ENCODE results near the gene CEND1. TPM values are rescaled to one million over a fixed set of nuclear protein-coding genes. Genes with fewer than 3 reads are reported as not detected.

CEND1 gene
- polyA plus RNA-seq, 4 donors, result 0.49 to 1.5 (median 0.59) TPM

DNA sequence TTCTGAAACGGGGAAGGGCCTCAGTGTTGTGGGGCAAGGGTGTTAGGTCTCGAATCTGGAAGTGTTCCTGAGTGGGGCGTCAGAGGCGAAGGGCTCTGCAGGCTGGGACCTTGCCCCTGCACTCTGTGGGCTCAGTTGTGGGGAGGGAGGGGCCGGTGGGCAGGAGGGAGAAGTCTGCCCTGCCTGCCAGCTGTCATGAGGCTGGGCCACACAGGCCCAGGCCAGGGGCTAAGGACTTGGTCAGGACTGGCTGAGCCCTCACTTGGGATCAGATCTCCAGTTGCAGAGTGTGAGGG is 38.0 kb upstream of the CEND1 start, which contains the start of gene CRACR2B:
TSS of gene CRACR2B (plus strand) at position 23 of the 296 bp plus-strand sequence. CDS start 689 bp downstream, outside the sequence.
- DNase-seq (ENCODE audit: low read depth in 4 of 4, low spot score in 3 of 4), result no peak

- no peak for DNase-seq (ENCODE audit: low read depth in 4 of 4, low spot score in 3 of 4)
These were observed 37.4 kb upstream of the CEND1 start for GRCh38 chr11:827146-827896.

GRCh38 chr11:826836-827145 is 36.9 kb upstream of the CEND1 start:
- no peak for DNase-seq (ENCODE audit: low read depth in 4 of 4, low spot score in 3 of 4)

- no peak for DNase-seq (ENCODE audit: low read depth in 4 of 4, low spot score in 3 of 4)
These were observed 36.3 kb upstream of the CEND1 start for GRCh38 chr11:826227-826621.

DNA sequence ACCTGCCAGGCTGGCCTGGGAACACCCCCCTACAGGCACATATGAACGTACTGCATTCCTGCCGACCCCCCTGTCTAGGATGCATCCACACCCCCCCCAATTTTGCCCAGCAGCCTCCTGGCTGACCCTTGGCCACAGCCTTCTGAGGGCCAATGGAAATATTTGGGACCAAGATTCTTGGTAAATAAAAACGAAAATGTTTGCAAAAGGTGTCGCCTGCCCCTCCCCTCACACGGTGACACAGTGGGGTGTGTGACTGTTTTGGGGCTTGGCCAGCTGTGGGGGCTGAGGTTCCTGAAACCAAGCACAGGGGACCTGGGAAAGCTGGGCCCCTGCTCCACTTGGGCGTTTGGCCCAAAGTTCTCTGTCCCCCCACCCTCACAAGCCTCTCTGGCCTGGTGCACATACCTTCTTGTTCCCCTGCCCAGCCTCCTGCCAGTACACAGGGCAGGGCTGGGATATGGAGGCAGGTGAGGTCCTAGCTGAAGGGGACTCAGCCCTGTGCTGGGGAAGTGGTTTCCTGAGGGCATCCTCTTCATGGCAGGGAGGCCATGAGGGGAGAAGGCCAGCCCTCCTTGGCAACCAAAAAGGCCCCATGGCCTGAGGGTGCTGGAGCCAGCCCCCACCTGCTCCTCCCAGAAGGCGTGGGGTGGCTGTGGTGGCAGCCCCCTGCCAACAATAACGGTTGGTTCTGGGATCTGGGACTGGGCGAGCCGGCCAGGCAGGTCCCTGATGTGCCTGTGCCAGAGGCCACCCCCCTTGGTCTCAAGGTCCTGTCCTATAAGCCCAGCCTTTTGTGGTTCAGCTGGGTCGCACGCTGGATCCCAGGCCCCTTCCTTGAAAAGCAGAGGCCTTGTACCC is 35.7 kb upstream of the CEND1 start:
- DNase-seq (ENCODE audit: low read depth in 4 of 4, low spot score in 3 of 4), result no peak

- DNase-seq (ENCODE audit: low read depth in 4 of 4, low spot score in 3 of 4), result no peak
These were observed 35.1 kb upstream of the CEND1 start for GRCh38 chr11:824942-825341.

GRCh38 chr11:824292-824880 is 34.5 kb upstream of the CEND1 start:
- no peak for DNase-seq (ENCODE audit: low read depth in 4 of 4, low spot score in 3 of 4)

- DNase-seq (ENCODE audit: low read depth in 4 of 4, low spot score in 3 of 4), result no peak
These were observed 33.8 kb upstream of the CEND1 start for GRCh38 chr11:823441-824291.

DNA sequence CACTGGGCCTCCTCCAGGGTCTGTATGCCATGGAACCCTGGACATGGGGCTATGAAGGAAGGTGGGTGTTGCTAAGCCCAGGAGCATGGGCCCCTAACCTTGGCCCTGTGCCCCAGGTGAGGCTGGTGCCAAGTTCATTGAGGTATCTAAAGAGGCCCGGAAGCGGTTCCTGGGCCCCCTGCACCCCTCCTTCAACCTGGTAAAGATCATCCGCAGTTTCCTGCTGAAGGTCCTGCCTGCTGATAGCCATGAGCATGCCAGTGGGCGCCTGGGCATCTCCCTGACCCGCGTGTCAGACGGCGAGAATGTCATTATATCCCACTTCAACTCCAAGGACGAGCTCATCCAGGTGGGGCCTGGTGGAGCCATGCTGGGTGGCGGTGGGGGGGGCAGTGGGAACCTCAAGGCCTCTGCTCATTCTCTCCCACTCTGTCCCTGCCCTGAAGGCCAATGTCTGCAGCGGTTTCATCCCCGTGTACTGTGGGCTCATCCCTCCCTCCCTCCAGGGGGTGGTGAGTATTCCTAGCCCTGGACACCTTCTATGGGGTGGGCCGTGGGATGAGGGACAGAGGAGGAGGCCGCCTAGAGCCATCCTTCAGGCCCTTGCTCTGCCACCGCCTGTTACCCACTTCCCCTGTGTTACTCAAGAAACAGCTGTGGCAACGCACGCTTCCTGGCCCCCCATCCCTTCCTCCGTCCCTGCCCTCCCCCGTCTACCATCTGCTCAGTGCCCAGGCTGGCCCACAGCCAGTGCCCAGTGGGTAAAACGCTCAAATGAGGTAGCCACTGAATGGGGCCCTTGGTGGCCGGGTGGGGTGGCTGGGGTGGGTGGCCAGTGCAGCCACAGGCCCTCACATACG is 31.9 kb upstream of the CEND1 start:
- no peak for DNase-seq (ENCODE audit: low read depth in 4 of 4, low spot score in 3 of 4)

DNA sequence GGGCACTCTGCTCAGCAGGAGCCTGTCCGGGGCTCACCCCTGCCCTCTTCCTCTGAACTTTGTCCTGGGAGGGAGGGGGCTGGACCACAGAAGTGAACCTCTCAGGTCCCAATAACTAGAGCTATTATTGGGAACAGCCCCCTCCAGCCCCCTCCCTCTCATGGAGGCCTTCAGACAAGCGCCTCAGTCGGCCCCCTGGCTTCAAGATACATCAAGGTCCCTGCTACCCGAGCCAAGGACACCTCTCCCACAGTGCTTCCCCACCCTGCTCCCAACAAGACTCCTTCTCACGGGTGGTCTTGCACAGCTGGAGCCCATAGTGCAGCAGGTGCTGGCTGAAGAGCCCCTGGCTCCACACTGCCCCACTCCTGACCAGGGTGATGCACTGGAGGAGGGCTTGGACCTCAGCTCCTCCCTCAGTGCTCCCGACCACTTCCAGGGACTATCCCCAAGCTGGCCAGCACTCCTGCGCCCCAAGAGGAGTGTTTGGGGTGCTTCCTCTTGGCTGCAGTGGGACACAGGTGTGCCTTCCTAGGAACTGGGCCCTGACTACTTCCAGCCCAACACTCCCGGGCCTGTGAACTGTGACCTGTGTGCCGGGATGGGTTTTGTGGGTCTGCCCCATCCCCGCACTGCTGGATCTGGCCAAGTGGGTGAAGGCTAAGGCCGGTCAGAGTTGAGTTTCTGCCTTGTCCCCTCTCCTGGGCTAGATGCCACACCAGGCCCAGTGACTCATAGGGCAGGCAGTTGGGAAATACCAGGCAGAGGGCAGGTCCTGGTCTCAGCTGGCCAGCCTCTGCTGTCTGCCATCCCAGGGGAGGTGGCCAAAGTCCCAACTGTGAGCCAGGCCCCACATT is 31.0 kb upstream of the CEND1 start:
- no peak for DNase-seq (ENCODE audit: low read depth in 4 of 4, low spot score in 3 of 4)

GRCh38 chr11:819943-820649 is 30.2 kb upstream of the CEND1 start:
- DNase-seq (ENCODE audit: low read depth in 4 of 4, low spot score in 3 of 4), result no peak

GRCh38 chr11:819129-819931 is 29.4 kb upstream of the CEND1 start:
- DNase-seq (ENCODE audit: low read depth in 4 of 4, low spot score in 3 of 4), result no peak

- no peak for DNase-seq (ENCODE audit: low read depth in 4 of 4, low spot score in 3 of 4)
These were observed 28.7 kb upstream of the CEND1 start, which contains the start of gene PNPLA2 for GRCh38 chr11:818396-819128. PNPLA2 (plus strand) TSS chr11:818914; CDS start chr11:819719, 805 bp downstream.

GRCh38 chr11:816433-816779 is 26.5 kb upstream of the CEND1 start:
- no peak for DNase-seq (ENCODE audit: low read depth in 4 of 4, low spot score in 3 of 4)

DNA sequence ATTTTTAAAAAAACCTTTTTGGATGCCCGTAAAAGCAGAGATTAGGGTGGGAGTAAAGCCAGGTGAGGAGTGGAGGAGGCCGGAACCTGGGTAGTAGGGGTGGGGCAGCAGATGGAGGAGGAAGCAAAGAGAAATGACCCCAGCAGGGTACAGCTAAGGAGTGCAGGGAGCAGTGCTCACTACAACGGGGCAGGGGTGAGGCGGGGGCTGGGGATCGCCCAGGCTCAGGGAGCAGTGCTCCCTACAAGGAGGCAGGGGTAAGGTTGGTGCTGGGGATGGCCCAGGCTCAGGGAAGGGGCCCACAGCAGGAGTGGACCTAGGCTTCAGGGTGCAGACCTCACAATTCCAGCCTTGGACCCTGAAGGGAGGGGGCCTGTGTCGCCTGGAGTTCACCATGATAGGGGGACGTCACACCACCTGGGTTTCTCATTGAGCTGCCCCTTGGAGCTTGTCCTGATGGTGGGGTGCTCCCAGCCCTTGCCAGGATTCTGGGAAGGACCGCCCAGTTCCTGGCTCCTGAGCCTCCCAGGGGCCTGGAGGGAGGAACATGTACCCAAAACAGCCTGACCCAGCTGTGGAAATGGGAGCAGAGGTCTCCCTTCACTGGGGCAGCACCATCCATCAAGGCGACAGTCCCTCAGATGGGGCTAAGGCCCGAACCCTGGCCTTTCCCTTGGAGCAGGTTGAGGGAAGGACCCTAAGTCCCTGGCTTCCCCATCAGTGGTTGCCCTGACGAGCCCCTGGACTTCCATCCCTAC is 26.0 kb upstream of the CEND1 start:
- DNase-seq (ENCODE audit: low read depth in 4 of 4, low spot score in 3 of 4), result no peak

DNA sequence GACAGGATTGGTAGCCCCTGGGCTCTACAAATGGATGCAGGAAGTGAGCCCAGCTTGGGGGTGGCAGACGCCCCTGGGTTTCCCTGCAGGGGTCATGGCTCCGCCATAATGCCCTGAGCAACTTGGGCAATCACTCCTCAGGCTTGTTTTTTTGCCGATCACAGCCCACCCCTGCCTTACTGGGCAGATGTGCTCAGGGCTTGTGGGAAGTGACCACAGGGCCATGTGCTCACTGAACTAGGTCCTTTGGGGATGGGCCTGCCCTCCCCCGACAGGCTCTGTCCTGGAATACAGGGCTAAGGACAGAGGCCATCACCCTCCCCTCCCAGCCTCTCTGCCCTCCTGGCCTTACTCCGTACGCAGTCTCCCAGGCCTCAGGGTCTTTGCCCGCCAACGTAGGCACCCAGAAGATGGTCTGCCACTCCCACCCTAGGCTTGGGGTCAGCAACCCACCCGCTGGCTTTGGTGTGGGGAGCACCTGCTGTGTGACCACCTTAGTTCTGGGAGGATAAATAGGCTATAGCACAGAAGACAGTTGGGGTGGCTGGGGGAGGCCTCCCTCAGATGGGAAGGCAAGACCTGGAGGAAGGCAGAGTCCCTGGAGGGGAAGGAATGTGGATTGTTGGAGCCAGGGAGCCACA is 23.7 kb upstream of the CEND1 start:
- DNase-seq (ENCODE audit: low read depth in 4 of 4, low spot score in 3 of 4), result no peak

Measured in left renal pelvis (tissue), 4 donors.